ENCODE data around the gene LTV1. TPM values are rescaled to one million over a fixed set of nuclear protein-coding genes. Genes with fewer than 3 reads are reported as not detected.

LTV1 gene
- total and polyA plus RNA-seq, 12 donors: 6.1 to 61.1 (median 18.6) TPM

GRCh38 chr6:143803769-143804568, 39.2 kb upstream of the LTV1 start:
- Histone ChIP-seq H3K9me3 (replicated peaks in 1 of 3) (no peaks in the 10 kb centered on the region), H3K4me3 (no peak overlapping the region), H3K36me3 (replicated peaks in 1 of 2) (peaks cover 0 to 14% of the 10 kb centered on the region in 2 donors), H3K27ac (no peak overlapping the region), H3K27me3 (no peaks in the 10 kb centered on the region), H3K4me1 (replicated peaks in 1 of 2) (peaks cover 4 to 17% of the 10 kb centered on the region in 2 donors)
- WGBS, 4 donors: 84 to 90% (median 87%) methylated on average over 9 of the region's 9 CpGs
- no peak for TF ChIP-seq CTCF (IDR thresholded peaks at IDR 0.05)
- TF ChIP-seq POLR2A (IDR thresholded peaks at IDR 0.05): no peak
- DNase-seq: no peak
- intact Hi-C loops (cut with DNase I): no loop called here

- Histone ChIP-seq H3K4me3 (no peak overlapping the region), H3K4me1 (replicated peaks in 1 of 2) (peaks cover 4 to 17% of the 10 kb centered on the region in 2 donors), H3K36me3 (replicated peaks in 1 of 2) (peaks cover 0 to 14% of the 10 kb centered on the region in 2 donors), H3K27me3 (no peaks in the 10 kb centered on the region), H3K9me3 (replicated peaks in 1 of 3) (no peaks in the 10 kb centered on the region), H3K27ac (no peak overlapping the region)
- intact Hi-C loops (cut with DNase I): no loop called here
- 72 to 84% (median 77%) methylated on average over 4 of the region's 4 CpGs for WGBS, 4 donors
- DNase-seq: no peak
- TF ChIP-seq CTCF (IDR thresholded peaks at IDR 0.05): no peak
- TF ChIP-seq POLR2A (IDR thresholded peaks at IDR 0.05): no peak
These were observed 38.3 kb upstream of the LTV1 start for GRCh38 chr6:143804835-143805239.

- H3K27ac ChIP-seq: peak overlapping the region in 1 of 5 donors; percentile 16
- WGBS, 4 donors: 69 to 83% (median 78%) methylated on average over 8 of the region's 8 CpGs
These were observed 36.6 kb upstream of the LTV1 start for GRCh38 chr6:143806282-143807102.

More at GRCh38 chr6:143806282-143807102, 36.6 kb upstream of the LTV1 start:
- TF ChIP-seq CTCF (IDR thresholded peaks at IDR 0.05): no peak
- no peak for TF ChIP-seq POLR2A (IDR thresholded peaks at IDR 0.05)
- intact Hi-C loops (cut with DNase I): no loop called here
- DNase-seq: peak in 5 of 7 donors; percentile 30 to 67 (median 47)
- Histone ChIP-seq H3K4me3 (no peak overlapping the region), H3K27me3 (no peaks in the 10 kb centered on the region), H3K36me3 (replicated peaks in 1 of 2) (peaks cover 0 to 14% of the 10 kb centered on the region in 2 donors), H3K9me3 (replicated peaks in 1 of 3) (no peaks in the 10 kb centered on the region), H3K4me1 (replicated peaks in 1 of 2) (peaks cover 4 to 17% of the 10 kb centered on the region in 2 donors)
